ENCODE data around the gene PAX5.

Gene PAX5

DNA sequence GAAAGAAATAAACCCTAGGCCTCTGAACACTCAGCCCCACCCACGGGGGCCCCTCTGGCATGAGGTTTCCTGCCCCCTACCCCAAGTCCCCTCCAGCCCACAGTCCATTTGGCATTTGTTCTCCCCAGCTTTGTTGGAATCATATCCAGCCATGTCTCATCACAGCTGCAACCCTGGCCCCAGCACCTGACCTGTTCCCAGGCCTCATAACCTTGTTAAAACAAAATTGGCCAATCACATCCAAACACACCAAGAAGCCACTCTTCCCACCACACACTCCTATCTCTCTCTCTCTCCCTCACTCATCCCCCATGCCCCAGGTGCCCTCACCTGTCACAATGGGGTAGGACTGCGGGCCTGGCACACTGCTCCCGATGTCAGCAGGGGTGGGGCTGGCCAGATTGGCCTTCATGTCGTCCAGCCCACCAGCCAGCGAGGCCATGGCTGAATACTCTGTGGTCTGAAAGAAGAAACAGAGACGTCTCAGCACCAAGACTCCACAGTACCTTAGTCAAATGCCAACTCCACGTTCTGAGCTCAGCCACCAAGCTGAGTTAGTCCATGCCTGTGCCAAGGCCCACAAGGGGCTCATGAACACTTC, 110.9 kb downstream of the PAX5 start:
- Histone ChIP-seq H3K4me1 (ENCODE audit: control insufficient read depth, insufficient read depth, low read length, poor library complexity, severe bottlenecking) (no peaks in the 10 kb centered on the region), H3K4me3 (ENCODE audit: insufficient read depth, low read depth, low read length, poor library complexity, severe bottlenecking) (no peak overlapping the region), H3K36me3 (ENCODE audit: control insufficient read depth, insufficient read depth, low read length) (no peaks in the 10 kb centered on the region), H3K27ac (ENCODE audit: insufficient read depth, low read length, poor library complexity, severe bottlenecking) (no peak overlapping the region), H3K27me3 (replicated peaks; ENCODE audit: control insufficient read depth, insufficient read depth, low read length, poor library complexity, severe bottlenecking) (no peaks in the 10 kb centered on the region), H3K9me3 (ENCODE audit: control insufficient read depth, low read length) (no peaks in the 10 kb centered on the region)
- no peak for DNase-seq

DNA sequence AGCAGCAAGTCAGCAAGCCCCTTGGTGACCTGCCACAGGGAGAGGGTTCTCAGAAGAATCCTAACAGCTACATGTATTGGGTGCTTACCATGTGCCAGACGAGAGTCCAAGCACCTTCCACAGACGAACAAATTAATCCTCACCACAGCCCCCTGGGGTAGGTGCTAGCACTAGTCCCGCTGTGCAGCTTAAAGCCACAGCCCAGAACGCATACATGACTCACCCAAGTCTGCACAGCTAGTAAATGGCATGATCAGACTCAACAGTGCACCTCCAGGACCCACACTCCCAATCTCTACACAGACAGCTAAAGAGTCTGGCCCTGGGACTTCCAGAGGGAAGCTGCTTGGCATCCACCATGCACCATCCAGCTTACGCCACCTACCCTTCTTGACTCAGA, 111.5 kb downstream of the PAX5 start:
- H3K27me3 ChIP-seq (replicated peaks; ENCODE audit: control insufficient read depth, insufficient read depth, low read length, poor library complexity, severe bottlenecking): no peaks in the 10 kb centered on the region
- no peaks in the 10 kb centered on the region for H3K4me1 ChIP-seq (ENCODE audit: control insufficient read depth, insufficient read depth, low read length, poor library complexity, severe bottlenecking)
- no peak overlapping the region for H3K27ac ChIP-seq (ENCODE audit: insufficient read depth, low read length, poor library complexity, severe bottlenecking)
- no peaks in the 10 kb centered on the region for H3K9me3 ChIP-seq (ENCODE audit: control insufficient read depth, low read length)
- H3K36me3 ChIP-seq (ENCODE audit: control insufficient read depth, insufficient read depth, low read length): no peaks in the 10 kb centered on the region
- no peak overlapping the region for H3K4me3 ChIP-seq (ENCODE audit: insufficient read depth, low read depth, low read length, poor library complexity, severe bottlenecking)
- no peak for DNase-seq

DNA sequence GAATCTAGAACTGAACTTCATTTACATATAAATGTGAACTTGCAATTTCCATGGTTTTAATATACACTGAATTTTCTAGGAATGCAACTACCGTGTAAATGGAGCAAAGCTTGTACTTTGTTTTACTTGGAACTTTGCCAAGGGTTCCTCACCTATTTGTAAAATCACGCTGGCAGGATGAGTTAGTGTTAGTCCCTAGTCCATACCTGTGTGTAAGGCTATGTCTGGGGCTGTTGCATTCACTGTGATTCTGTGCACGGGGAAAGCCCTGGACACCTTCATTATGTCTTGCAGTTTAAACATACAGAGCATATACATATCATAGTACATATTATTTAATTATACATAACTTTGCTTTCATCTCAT, 119.9 kb downstream of the PAX5 start:
- Histone ChIP-seq H3K27ac (ENCODE audit: insufficient read depth, low read length, poor library complexity, severe bottlenecking) (no peak overlapping the region), H3K27me3 (replicated peaks; ENCODE audit: control insufficient read depth, insufficient read depth, low read length, poor library complexity, severe bottlenecking) (no peaks in the 10 kb centered on the region)
- DNase-seq: no peak

DNA sequence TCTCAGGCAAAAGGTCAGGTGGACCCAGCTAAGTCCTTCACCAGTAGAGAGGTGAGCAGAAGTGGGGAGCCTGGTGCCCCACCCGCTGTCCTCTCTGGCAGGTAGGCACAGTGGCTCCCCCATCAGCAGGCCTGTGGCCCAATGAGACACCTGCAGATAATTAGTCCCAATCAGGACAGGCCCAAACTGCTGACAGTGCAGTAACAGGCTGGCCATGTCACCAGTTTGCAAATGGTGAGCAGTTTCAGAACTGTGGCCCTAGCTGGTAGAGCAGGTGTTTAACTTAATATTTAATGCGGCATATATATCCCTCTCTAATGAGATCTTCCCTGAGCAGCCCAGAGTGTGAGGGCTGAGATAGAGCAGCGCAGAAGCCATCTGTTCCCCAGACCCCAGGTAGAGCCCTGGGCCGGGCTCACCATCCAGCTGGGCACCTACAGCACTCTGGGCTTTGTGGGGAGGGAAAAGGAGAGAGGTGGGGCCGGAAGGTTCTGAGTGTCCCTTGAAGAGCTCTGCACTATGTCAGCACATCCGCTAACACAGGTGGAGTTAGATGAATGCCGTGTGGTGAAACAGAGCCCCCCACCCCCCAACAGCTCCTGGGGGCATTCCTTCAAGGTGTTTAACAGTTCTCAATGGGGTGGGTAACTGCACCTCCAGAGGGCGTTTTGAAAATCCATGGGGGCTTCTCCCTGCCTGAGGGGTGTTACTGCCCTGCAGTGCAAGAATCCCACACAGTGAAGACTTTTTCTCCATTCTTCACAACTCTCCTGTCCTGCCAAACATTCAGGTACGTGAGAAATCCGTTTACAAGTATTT, 120.5 kb downstream of the PAX5 start:
- Histone ChIP-seq H3K9me3 (ENCODE audit: control insufficient read depth, low read length) (no peaks in the 10 kb centered on the region), H3K27me3 (replicated peaks; ENCODE audit: control insufficient read depth, insufficient read depth, low read length, poor library complexity, severe bottlenecking) (no peaks in the 10 kb centered on the region), H3K4me1 (ENCODE audit: control insufficient read depth, insufficient read depth, low read length, poor library complexity, severe bottlenecking) (no peaks in the 10 kb centered on the region), H3K36me3 (ENCODE audit: control insufficient read depth, insufficient read depth, low read length) (no peaks in the 10 kb centered on the region), H3K27ac (ENCODE audit: insufficient read depth, low read length, poor library complexity, severe bottlenecking) (no peak overlapping the region), H3K4me3 (ENCODE audit: insufficient read depth, low read depth, low read length, poor library complexity, severe bottlenecking) (no peak overlapping the region)
- no peak for DNase-seq

More for the DNA sequence above, 119.9 kb downstream of the PAX5 start:
- Histone ChIP-seq H3K36me3 (ENCODE audit: control insufficient read depth, insufficient read depth, low read length) (no peaks in the 10 kb centered on the region), H3K4me1 (ENCODE audit: control insufficient read depth, insufficient read depth, low read length, poor library complexity, severe bottlenecking) (no peaks in the 10 kb centered on the region), H3K9me3 (ENCODE audit: control insufficient read depth, low read length) (no peaks in the 10 kb centered on the region), H3K4me3 (ENCODE audit: insufficient read depth, low read depth, low read length, poor library complexity, severe bottlenecking) (no peak overlapping the region)

DNA sequence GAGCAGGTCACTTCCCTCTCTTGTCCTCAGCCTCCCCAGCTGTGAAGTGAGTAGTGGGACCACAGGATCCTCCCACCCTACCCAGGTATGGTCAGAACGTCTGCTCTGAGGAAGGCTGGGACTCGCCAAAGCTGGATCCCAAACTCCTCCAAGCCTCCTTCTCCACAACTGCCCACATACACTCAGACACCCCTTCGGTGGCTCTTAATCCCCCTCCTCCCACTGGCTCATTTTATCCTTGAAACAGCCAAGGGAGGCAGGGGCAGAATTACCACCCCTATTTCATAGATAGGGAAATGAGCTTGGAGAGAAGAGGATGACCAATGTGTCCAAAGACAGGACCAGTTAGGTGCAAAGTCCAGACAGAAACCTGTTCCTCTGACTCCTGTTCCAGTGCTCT, 121.4 kb downstream of the PAX5 start:
- no peaks in the 10 kb centered on the region for H3K27me3 ChIP-seq (replicated peaks; ENCODE audit: control insufficient read depth, insufficient read depth, low read length, poor library complexity, severe bottlenecking)
- H3K36me3 ChIP-seq (ENCODE audit: control insufficient read depth, insufficient read depth, low read length): no peaks in the 10 kb centered on the region
- H3K9me3 ChIP-seq (ENCODE audit: control insufficient read depth, low read length): no peaks in the 10 kb centered on the region
- no peaks in the 10 kb centered on the region for H3K4me1 ChIP-seq (ENCODE audit: control insufficient read depth, insufficient read depth, low read length, poor library complexity, severe bottlenecking)
- DNase-seq: no peak
- no peak overlapping the region for H3K4me3 ChIP-seq (ENCODE audit: insufficient read depth, low read depth, low read length, poor library complexity, severe bottlenecking)
- no peak overlapping the region for H3K27ac ChIP-seq (ENCODE audit: insufficient read depth, low read length, poor library complexity, severe bottlenecking)

DNA sequence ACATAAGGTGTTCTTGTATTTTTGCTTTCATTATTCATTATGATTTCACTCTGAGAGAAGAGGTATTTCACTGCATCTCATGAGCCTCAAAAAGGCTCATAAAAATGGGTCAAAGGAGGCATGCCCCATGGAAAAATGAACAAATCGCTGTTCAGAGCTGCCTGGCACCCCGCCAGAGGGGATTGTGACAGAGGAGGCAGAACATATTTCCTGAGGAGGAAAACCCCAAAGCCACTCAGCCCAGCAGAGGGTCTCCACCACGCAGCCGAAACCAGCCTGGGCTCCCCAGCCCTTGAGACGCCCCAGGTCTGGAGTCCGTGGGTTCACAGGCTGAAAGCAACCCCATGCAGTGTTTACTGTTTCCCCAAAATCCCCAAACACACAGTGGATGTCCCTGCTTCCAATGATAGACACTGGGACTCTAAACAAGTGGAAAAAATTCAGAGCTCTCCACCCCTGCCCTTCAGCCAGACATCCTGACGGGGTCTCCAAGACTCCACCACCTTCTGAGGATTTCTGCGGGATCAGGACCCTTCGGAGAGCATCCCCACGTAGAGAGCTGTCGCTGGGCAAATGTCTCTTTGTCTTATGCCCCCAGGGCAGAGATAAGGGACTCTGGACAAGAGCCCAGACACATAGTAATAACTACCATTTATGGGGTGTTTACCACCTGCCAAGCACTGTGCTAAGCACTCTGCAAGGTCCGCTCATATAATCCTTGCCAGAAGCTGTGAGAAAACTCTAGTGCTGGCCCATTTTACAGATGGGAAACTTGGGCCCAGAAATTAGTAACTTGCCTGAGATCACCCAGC, 122.3 kb downstream of the PAX5 start:
- H3K9me3 ChIP-seq (ENCODE audit: control insufficient read depth, low read length): no peaks in the 10 kb centered on the region
- no peak overlapping the region for H3K4me3 ChIP-seq (ENCODE audit: insufficient read depth, low read depth, low read length, poor library complexity, severe bottlenecking)
- H3K4me1 ChIP-seq (ENCODE audit: control insufficient read depth, insufficient read depth, low read length, poor library complexity, severe bottlenecking): no peaks in the 10 kb centered on the region
- DNase-seq: no peak
- no peaks in the 10 kb centered on the region for H3K27me3 ChIP-seq (replicated peaks; ENCODE audit: control insufficient read depth, insufficient read depth, low read length, poor library complexity, severe bottlenecking)
- H3K36me3 ChIP-seq (ENCODE audit: control insufficient read depth, insufficient read depth, low read length): no peaks in the 10 kb centered on the region
- H3K27ac ChIP-seq (ENCODE audit: insufficient read depth, low read length, poor library complexity, severe bottlenecking): no peak overlapping the region

DNA sequence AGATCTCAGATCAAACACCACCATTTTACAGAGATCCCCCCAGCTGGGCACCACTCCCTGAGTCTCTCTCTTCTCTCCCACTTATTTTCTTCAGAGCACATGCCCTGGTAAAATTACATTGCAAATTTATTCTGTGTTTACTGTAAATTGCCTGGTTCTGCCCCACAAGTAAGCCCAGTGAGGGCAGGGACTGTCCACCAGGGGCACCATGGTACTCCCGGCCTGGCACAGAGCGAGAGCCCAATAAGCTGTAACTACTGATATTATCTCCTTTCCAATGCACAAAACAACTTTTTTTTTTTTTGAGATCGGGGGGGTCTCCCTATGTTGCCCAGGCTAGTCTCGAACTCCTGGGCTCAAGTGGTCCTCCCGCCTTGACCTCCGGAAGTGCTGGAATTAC, 123.0 kb downstream of the PAX5 start:
- Histone ChIP-seq H3K9me3 (ENCODE audit: control insufficient read depth, low read length) (no peaks in the 10 kb centered on the region), H3K4me3 (ENCODE audit: insufficient read depth, low read depth, low read length, poor library complexity, severe bottlenecking) (no peak overlapping the region), H3K4me1 (ENCODE audit: control insufficient read depth, insufficient read depth, low read length, poor library complexity, severe bottlenecking) (no peaks in the 10 kb centered on the region), H3K36me3 (ENCODE audit: control insufficient read depth, insufficient read depth, low read length) (no peaks in the 10 kb centered on the region), H3K27ac (ENCODE audit: insufficient read depth, low read length, poor library complexity, severe bottlenecking) (no peak overlapping the region), H3K27me3 (replicated peaks; ENCODE audit: control insufficient read depth, insufficient read depth, low read length, poor library complexity, severe bottlenecking) (no peaks in the 10 kb centered on the region)
- DNase-seq: no peak

DNA sequence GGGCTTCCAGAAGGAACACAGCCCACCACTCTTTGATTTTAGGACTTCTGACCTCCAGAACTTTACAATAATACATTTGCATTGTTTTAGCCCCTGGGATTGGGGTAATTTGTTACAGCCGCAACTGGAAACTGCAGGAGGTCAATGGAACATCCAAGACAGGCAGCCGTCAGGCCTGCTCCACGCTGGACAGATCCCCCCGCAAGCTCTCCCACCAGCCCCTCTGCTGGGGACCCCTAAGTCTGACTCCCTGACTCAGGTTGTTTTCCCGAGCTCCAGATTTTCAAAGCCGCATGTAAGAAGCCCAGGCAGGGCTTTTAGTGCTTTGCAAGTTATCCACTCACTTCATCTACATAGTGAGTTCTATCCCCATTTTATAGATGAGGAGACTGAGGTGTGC, 127.6 kb downstream of the PAX5 start:
- Histone ChIP-seq H3K9me3 (ENCODE audit: control insufficient read depth, low read length) (no peaks in the 10 kb centered on the region), H3K36me3 (ENCODE audit: control insufficient read depth, insufficient read depth, low read length) (no peaks in the 10 kb centered on the region), H3K27ac (ENCODE audit: insufficient read depth, low read length, poor library complexity, severe bottlenecking) (no peak overlapping the region), H3K4me1 (ENCODE audit: control insufficient read depth, insufficient read depth, low read length, poor library complexity, severe bottlenecking) (no peaks in the 10 kb centered on the region), H3K27me3 (replicated peaks; ENCODE audit: control insufficient read depth, insufficient read depth, low read length, poor library complexity, severe bottlenecking) (no peaks in the 10 kb centered on the region), H3K4me3 (ENCODE audit: insufficient read depth, low read depth, low read length, poor library complexity, severe bottlenecking) (no peak overlapping the region)
- DNase-seq: no peak

DNA sequence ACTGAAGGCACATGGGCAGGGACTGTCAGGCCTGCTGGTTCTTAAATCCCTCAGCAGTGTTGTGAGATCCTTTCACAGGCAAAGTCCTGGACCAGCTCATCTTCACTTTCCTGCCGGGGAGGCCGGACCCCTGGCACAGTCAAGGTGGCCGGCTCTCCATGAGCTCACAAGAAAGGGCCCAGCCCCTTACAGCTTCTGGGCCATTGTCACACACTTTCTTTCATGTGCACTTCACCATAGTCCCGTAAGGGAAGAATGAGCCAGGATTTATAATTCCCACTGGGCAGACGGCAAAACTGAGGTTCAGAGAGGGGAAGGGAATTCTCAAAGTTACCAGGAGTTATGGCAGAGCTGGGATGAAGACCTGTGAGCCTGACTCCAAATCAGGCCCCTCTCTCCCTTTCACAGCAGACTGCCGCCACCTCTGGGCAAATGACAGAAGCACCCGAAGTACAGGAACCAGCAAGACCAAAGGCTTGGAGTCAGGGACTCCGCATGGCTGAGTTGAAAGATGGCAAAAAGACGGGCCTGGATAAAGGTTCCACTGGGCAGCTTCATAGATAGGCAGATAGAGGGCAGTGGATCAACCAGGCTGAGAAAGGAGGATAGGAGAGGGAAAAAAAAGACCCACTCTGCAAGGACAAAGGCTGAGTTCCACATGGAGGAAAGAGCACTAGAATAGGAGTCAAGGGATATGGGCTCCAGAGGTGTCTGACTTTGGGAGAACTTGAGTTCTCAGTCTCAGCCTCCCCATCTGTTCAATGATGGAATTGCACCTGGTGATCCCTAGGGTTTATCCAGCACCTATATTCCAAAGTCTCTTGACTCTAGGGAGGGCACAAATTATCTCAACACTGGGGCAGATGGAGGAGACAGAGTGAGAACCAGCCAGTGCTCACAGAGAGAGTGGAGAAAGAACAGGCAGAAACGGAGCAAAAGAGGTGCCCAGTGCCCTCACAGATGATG, 128.7 kb downstream of the PAX5 start:
- Histone ChIP-seq H3K27me3 (replicated peaks; ENCODE audit: control insufficient read depth, insufficient read depth, low read length, poor library complexity, severe bottlenecking) (no peaks in the 10 kb centered on the region), H3K36me3 (ENCODE audit: control insufficient read depth, insufficient read depth, low read length) (no peaks in the 10 kb centered on the region)
- DNase-seq: no peak

More for the DNA sequence above, 128.7 kb downstream of the PAX5 start:
- H3K4me1 ChIP-seq (ENCODE audit: control insufficient read depth, insufficient read depth, low read length, poor library complexity, severe bottlenecking): no peaks in the 10 kb centered on the region
- H3K9me3 ChIP-seq (ENCODE audit: control insufficient read depth, low read length): no peaks in the 10 kb centered on the region
- no peak overlapping the region for H3K4me3 ChIP-seq (ENCODE audit: insufficient read depth, low read depth, low read length, poor library complexity, severe bottlenecking)
- no peak overlapping the region for H3K27ac ChIP-seq (ENCODE audit: insufficient read depth, low read length, poor library complexity, severe bottlenecking)

Measured in effector memory CD4-positive, alpha-beta T cell (primary cell).